ENCODE results near the gene SLC35A5.

The SLC35A5 gene

GRCh38 chr3:112610121-112610520 lies 48.3 kb downstream of the SLC35A5 start (continued):
- TF ChIP-seq ZBTB6 (tag by site-specific recombination; IDR thresholded peaks at IDR 0.05) (no peak), GLIS2 (tag by site-specific recombination; IDR thresholded peaks at IDR 0.05) (no peak), ZSCAN16 (tag by site-specific recombination; IDR thresholded peaks at IDR 0.05) (no peak), ZNF341 (tag by site-specific recombination; IDR thresholded peaks at IDR 0.05; ENCODE audit: low read depth) (no peak), ZNF274 (IDR thresholded peaks at IDR 0.05; ENCODE audit: low read length) (no peak), ZNF274 (tag by site-specific recombination; IDR thresholded peaks at IDR 0.05; ENCODE audit: borderline replicate concordance) (no peak), ZNF354C (tag by site-specific recombination; IDR thresholded peaks at IDR 0.05; ENCODE audit: borderline replicate concordance, low read depth) (no peak), PRDM1 (tag by site-specific recombination; IDR thresholded peaks at IDR 0.05) (no peak), ZFP3 (tag by site-specific recombination; IDR thresholded peaks at IDR 0.05; ENCODE audit: low read depth) (no peak), ZNF600 (tag by site-specific recombination; IDR thresholded peaks at IDR 0.05) (no peak)
- TF ChIP-seq, protein P1, sequence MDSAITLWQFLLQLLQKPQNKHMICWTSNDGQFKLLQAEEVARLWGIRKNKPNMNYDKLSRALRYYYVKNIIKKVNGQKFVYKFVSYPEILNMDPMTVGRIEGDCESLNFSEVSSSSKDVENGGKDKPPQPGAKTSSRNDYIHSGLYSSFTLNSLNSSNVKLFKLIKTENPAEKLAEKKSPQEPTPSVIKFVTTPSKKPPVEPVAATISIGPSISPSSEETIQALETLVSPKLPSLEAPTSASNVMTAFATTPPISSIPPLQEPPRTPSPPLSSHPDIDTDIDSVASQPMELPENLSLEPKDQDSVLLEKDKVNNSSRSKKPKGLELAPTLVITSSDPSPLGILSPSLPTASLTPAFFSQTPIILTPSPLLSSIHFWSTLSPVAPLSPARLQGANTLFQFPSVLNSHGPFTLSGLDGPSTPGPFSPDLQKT (IDR thresholded peaks at IDR 0.05; ENCODE audit: borderline replicate concordance, low read depth, low read length): no peak

DNA sequence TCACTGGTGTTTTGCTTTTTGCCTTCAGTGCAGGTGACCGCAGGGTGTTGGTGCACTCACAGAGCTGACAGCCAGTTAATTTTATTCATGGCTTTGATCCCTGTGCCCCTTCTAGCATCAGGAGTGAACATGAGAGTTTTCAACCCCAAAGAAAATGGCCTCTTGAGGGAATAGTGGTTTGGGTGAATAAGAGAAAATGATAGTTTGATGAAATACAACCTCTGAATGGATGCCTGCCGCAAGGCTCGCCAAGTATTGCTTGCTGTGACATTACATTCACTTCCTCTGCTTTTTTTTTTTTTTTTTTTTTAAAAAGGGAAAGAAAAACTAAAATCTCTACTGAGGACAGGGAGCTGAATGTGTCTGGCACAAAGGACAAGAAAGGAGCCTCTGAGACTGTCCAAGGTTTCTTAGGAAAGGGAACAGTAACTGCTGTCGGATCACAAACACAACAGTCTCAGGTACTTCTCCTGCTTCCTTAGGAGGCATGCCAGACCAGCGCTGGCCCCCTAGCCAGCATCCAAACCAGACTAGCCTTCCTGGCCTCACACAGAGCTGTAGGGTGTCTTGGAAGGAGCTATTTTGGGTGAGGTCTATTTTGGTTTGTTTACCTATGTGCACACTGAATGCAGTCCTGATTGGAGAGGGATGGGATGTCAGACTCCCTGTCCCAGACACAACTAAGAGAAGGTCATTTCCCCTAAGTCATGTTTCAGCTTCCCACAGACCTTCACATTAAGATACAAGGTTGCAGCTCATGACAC lies 50.1 kb downstream of the SLC35A5 start:
- Histone ChIP-seq H3K36me3 (ENCODE audit: control insufficient read depth in 2 of 2, insufficient read depth in 1 of 2, low read length in 2 of 2) (no peaks in the 10 kb centered on the region), H3K27ac (ENCODE audit: extremely low read depth, low read depth, low read length) (no peak overlapping the region), H3K4me3 (ENCODE audit: low read depth, low read length) (no peak overlapping the region), H3K9me3 (ENCODE audit: control insufficient read depth, insufficient read depth, low read depth, low read length) (no peaks in the 10 kb centered on the region), H3K4me1 (ENCODE audit: control insufficient read depth, insufficient read depth, low read length) (no peaks in the 10 kb centered on the region)
- CTCF ChIA-PET: interaction anchor here (0.6 kb wide), 1 partner anchor 972 kb away, joined by 3 read pairs; no protein-coding TSS in a partner anchor
- TF ChIP-seq KLF10 (tag by site-specific recombination; IDR thresholded peaks at IDR 0.05) (no peak), AEBP2 (tag by site-specific recombination; IDR thresholded peaks at IDR 0.05; ENCODE audit: borderline replicate concordance) (no peak), ZIC2 (tag by site-specific recombination; IDR thresholded peaks at IDR 0.05) (no peak), ZNF768 (tag by site-specific recombination; IDR thresholded peaks at IDR 0.05) (no peak), GLI2 (tag by site-specific recombination; IDR thresholded peaks at IDR 0.05; ENCODE audit: borderline replicate concordance, low read depth) (no peak)
- POLR2A ChIA-PET: no interaction called here

- POLR2A ChIA-PET: no interaction called here
Observed at GRCh38 chr3:112615989-112616731, 54.3 kb downstream of the SLC35A5 start.

More at GRCh38 chr3:112615989-112616731, 54.3 kb downstream of the SLC35A5 start:
- Histone ChIP-seq H3K4me1 (ENCODE audit: control insufficient read depth, insufficient read depth, low read length) (no peaks in the 10 kb centered on the region), H3K27ac (ENCODE audit: extremely low read depth, low read depth, low read length) (no peak overlapping the region), H3K9me3 (ENCODE audit: control insufficient read depth, insufficient read depth, low read depth, low read length) (no peaks in the 10 kb centered on the region), H3K4me3 (ENCODE audit: low read depth, low read length) (no peak overlapping the region), H3K36me3 (ENCODE audit: control insufficient read depth in 2 of 2, insufficient read depth in 1 of 2, low read length in 2 of 2) (no peaks in the 10 kb centered on the region)
- TF ChIP-seq ZNF76 (tag by site-specific recombination; IDR thresholded peaks at IDR 0.05; ENCODE audit: borderline replicate concordance, low read depth) (no peak), ZNF501 (tag by site-specific recombination; IDR thresholded peaks at IDR 0.05) (no peak), ZBTB17 (tag by site-specific recombination; IDR thresholded peaks at IDR 0.05) (no peak)
- TF ChIP-seq, protein P2, sequence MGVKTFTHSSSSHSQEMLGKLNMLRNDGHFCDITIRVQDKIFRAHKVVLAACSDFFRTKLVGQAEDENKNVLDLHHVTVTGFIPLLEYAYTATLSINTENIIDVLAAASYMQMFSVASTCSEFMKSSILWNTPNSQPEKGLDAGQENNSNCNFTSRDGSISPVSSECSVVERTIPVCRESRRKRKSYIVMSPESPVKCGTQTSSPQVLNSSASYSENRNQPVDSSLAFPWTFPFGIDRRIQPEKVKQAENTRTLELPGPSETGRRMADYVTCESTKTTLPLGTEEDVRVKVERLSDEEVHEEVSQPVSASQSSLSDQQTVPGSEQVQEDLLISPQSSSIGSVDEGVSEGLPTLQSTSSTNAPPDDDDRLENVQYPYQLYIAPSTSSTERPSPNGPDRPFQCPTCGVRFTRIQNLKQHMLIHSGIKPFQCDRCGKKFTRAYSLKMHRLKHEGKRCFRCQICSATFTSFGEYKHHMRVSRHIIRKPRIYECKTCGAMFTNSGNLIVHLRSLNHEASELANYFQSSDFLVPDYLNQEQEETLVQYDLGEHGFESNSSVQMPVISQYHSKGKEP (tag by site-specific recombination; IDR thresholded peaks at IDR 0.05): no peak
- CTCF ChIA-PET: interaction anchor here (0.6 kb wide), 1 partner anchor 807 kb away, joined by 6 read pairs; no protein-coding TSS in a partner anchor

Measured in HEK293 (cell line).